Lower lobe of right lung (tissue), 2 donors: ENCODE results near the gene CIPC. TPM values are rescaled to one million over a fixed set of nuclear protein-coding genes. Genes with fewer than 3 reads are reported as not detected.

Source experiments
- ATAC-seq, 2 donors: fragments of 200-7000 bp; cut with Tn5 transposase; one replicate each; pipeline ENCODE4 v1.9.1; 2020 to 2022; ENCODE audit warnings: mild to moderate bottlenecking in 2 of 2, moderate library complexity in 2 of 2
- DNase-seq: peaks from one replicate; pipeline ENCODE4 v3.0.0-alpha.2; 2020
- H3K27ac ChIP-seq: fragments of 200-600 bp; one replicate; pipeline ENCODE4 v1.8.0; 2022
- H3K27me3 ChIP-seq: fragments of 200-600 bp; one replicate; pipeline ENCODE4 v1.8.0; 2022; ENCODE audit warnings: low read depth
- H3K36me3 ChIP-seq: fragments of 200-600 bp; one replicate; pipeline ENCODE4 v1.8.0; 2022; ENCODE audit warnings: mild to moderate bottlenecking
- H3K4me1 ChIP-seq: fragments of 200-600 bp; one replicate; pipeline ENCODE4 v1.8.0; 2022
- H3K4me3 ChIP-seq: fragments of 200-600 bp; one replicate; pipeline ENCODE4 v1.8.0; 2022; ENCODE audit warnings: mild to moderate bottlenecking
- H3K9me3 ChIP-seq: fragments of 200-600 bp; one replicate; pipeline ENCODE4 v1.8.0; 2022
- CTCF ChIP-seq: fragments of 200-600 bp; IDR thresholded peaks from one replicate; pipeline ENCODE4 v1.8.0; 2022; ENCODE audit warnings: antibody characterized with exemption, mild to moderate bottlenecking
- intact Hi-C: fragments of 100-400 bp; cut with DNase I; formaldehyde crosslinking; loops from one replicate; pipeline ENCODE4 v1.11.0; 2022
- total RNA-seq: library from RNA; stranded (reverse); fragmentation: NEBNext Ultra II Directional; extraction: Animal tissue kit (Norgen Biotek cat#: 25700); gene quantifications from one replicate; pipeline ENCODE4 v1.2.1, GENCODE V29; 2021
- donor health status: DM: no; HTN: yes; CAD: no; lungs with severe emphysema.

Gene CIPC
- total RNA-seq, 1 donor from 2014 or later = 28.4 TPM

GRCh38 chr14:77151918-77152588 lies 54.0 kb downstream of the CIPC start:
- Histone ChIP-seq H3K9me3 (no peaks in the 10 kb centered on the region), H3K27me3 (peaks cover 46% of the 10 kb centered on the region), H3K36me3 (no peaks in the 10 kb centered on the region), H3K27ac (no peak overlapping the region), H3K4me1 (no peaks in the 10 kb centered on the region), H3K4me3 (no peak overlapping the region)
- intact Hi-C loops = no loop called here
- TF ChIP-seq CTCF = no peak
- ATAC-seq = peak; percentile 37 to 54
- DNase-seq = no peak

GRCh38 chr14:77153802-77154201 lies 55.7 kb downstream of the CIPC start:
- DNase-seq = no peak

GRCh38 chr14:77154421-77154820 lies 56.4 kb downstream of the CIPC start:
- no peak for ATAC-seq
- H3K27ac ChIP-seq = no peak overlapping the region
- intact Hi-C loops = no loop called here
- H3K9me3 ChIP-seq = no peaks in the 10 kb centered on the region
- no peak for DNase-seq
- H3K4me3 ChIP-seq = no peak overlapping the region
- peaks cover 43% of the 10 kb centered on the region for H3K27me3 ChIP-seq
- no peaks in the 10 kb centered on the region for H3K36me3 ChIP-seq
- no peak for TF ChIP-seq CTCF
- H3K4me1 ChIP-seq = no peaks in the 10 kb centered on the region

More at GRCh38 chr14:77153802-77154201, 55.7 kb downstream of the CIPC start:
- no peak for ATAC-seq
- H3K36me3 ChIP-seq = no peaks in the 10 kb centered on the region
- H3K4me3 ChIP-seq = no peak overlapping the region
- no peaks in the 10 kb centered on the region for H3K9me3 ChIP-seq
- intact Hi-C loops = no loop called here
- H3K4me1 ChIP-seq = no peaks in the 10 kb centered on the region
- peaks cover 43% of the 10 kb centered on the region for H3K27me3 ChIP-seq
- TF ChIP-seq CTCF = no peak
- no peak overlapping the region for H3K27ac ChIP-seq

GRCh38 chr14:77155083-77155482 lies 57.0 kb downstream of the CIPC start:
- no peak for TF ChIP-seq CTCF
- Histone ChIP-seq H3K4me1 (no peaks in the 10 kb centered on the region), H3K27ac (no peak overlapping the region), H3K9me3 (no peaks in the 10 kb centered on the region), H3K27me3 (peaks cover 45% of the 10 kb centered on the region), H3K36me3 (no peaks in the 10 kb centered on the region), H3K4me3 (no peak overlapping the region)
- intact Hi-C loops = no loop called here
- no peak for ATAC-seq
- DNase-seq = no peak

- Histone ChIP-seq H3K4me3 (no peak overlapping the region), H3K36me3 (no peaks in the 10 kb centered on the region), H3K27ac (no peak overlapping the region), H3K27me3 (peaks cover 32% of the 10 kb centered on the region), H3K9me3 (no peaks in the 10 kb centered on the region), H3K4me1 (no peaks in the 10 kb centered on the region)
- ATAC-seq = no peak
- no peak for DNase-seq
- intact Hi-C loops = no loop called here
- no peak for TF ChIP-seq CTCF
These were observed 59.7 kb downstream of the CIPC start for GRCh38 chr14:77157740-77158139.
